ENCODE measurements around the gene AMH.

- TF ChIP-seq CTCF (IDR thresholded peaks at IDR 0.05) (no peak), POLR2A (IDR thresholded peaks at IDR 0.05) (no peak), POLR2AphosphoS5 (IDR thresholded peaks at IDR 0.05) (no peak)
These were observed 27.8 kb upstream of the AMH start for GRCh38 chr19:2221250-2221831.

All from upper lobe of left lung (tissue), 4 donors.